Stimulated activated naive CD4-positive, alpha-beta T cell treated with Interleukin-2 at 50 U/mL for 16 hours (primary cell): ENCODE results near the gene PIM3.

Source experiments
- DNase-seq: peaks from one replicate; lab custom pipeline; 2025; lab: John Stamatoyannopoulos, UW

The PIM3 gene

GRCh38 chr22:49928185-49928495 lies 32.4 kb upstream of the PIM3 start:
- no peak for DNase-seq

DNA sequence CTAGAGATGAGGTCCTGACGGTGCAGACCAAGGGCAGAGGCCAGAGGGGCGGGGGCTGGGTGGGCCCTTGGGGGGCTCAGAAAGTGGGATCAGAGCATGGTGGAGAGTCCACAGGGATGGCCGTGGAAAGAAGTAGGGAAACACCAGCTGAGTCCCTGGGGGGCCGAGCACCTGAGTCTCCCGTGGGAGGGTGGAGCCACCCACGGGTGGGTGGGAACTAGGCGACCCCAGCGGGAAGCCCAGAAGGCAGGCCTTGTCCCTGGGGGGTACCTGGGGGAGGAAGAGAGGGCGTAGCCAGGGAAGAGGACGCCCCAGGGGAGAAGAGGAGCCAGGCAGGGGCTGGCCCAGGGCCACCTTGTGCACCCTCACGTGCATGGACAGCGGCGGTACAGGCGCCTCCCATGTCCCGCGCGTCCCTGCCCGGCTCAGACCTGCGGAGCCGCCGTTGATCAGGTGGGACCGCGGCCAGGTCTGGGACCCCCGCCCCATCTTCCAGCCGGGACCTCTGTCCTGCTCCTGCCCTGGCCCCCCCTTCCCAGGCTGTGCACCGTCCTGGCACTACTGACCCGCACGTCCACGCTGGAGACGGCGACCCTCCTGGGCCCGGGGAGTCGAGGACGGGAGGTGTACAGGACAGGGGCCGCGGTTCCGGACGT lies 31.9 kb upstream of the PIM3 start:
- no peak for DNase-seq

DNA sequence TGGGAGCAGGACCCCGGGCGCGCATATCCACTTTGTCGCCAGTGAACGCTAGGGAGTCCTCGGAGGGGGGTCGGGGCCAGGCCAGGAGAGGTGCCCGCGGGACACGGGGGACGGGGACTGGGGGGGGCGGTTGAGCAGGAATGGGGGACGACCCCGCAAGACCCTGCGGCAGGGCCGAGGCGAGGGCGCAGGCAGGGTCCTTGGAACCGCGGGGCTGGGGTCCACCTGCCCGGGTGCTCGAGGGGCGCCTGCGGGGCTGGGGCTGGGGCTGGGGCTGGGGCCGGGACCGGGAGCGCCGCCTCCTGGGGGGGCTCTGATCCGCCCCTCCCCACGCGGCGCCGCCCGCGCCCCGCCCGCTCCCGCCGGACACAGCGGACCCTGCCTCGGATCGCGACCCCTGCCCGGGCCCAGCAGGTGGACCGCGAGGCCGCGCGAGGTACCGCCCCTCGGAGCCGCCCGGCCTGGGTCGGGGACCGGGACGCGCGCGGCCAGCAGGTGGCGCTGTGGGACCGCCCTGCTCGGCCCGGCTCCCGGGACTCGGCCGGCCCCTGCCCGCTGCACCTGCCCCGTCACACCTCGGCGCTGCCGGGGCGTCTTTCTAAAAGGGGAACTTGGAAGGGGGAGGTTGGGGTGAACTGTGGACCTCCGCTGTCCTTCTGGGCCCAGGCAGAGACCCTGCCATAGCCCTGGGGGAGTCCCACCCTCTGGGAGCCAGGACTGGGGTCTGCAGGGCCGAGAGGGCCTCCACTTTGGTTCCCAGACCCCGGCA lies 31.2 kb upstream of the PIM3 start:
- DNase-seq, result peak; percentile 58

DNA sequence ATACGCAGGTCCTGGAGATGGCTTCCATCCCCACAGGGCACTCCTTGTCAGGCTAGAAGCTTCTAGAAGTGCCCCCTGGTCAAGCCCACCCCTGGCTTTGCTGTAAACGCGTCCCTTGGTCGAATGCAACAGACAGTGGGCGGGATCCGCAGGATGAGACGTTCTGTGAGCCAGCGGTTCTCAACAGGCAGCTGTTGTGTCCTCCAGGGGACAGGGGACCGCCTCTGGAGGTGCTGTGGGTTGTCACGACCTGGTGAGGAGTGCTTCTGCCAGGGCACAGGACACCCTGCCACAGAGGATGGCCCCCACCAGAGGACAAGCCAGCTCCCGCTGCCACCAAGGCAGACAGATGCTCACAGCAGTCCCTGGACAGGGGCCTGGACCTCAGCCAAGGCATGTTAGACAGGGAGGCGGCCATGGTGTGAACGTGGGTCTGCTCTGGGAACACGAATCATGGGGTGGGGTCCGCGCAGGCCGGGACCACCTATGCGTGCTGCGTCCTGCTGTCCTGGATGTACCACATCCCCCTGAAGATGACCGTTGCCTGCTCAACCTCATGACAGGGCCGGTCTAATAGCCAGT lies 30.5 kb upstream of the PIM3 start:
- no peak for DNase-seq

DNA sequence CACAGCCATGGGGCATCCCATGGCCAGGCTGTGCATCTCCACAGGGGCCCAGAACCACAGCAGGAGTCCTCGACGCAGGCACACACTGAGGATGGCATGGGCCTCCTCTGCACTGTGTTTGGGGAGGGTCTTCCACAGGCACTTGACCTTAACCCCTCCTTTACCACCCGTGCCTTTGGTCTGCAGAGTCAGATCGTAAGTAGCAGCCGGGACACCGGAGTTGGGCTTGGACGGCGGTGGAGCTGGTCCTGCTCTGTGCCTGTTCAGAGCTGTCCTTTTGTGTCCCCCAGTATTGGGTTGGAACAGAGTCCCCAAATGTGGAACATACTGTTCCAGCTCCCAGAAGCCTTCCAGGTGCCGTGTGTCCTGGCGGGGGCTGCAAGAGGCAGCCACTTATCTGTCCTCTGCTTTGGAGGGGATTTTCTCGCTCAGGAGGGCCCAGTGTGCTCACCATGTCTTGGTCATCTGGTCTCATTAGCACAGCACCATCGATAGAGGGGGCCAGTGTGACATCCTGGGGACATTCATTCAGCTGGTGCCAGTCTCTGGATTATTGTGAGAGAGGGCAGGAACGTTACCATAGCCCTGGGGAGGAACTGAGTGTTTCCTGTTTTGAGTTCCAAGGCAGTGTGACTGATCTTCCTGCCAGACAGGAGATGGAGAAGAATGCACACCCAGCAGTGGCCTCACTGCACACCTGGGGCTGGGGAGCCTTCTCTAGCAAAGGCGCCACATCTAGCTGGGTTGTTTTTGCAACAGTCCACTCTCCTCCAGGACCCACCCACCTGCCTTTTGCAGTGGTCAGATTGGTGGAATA lies 29.8 kb upstream of the PIM3 start:
- peak; percentile 32 for DNase-seq

DNA sequence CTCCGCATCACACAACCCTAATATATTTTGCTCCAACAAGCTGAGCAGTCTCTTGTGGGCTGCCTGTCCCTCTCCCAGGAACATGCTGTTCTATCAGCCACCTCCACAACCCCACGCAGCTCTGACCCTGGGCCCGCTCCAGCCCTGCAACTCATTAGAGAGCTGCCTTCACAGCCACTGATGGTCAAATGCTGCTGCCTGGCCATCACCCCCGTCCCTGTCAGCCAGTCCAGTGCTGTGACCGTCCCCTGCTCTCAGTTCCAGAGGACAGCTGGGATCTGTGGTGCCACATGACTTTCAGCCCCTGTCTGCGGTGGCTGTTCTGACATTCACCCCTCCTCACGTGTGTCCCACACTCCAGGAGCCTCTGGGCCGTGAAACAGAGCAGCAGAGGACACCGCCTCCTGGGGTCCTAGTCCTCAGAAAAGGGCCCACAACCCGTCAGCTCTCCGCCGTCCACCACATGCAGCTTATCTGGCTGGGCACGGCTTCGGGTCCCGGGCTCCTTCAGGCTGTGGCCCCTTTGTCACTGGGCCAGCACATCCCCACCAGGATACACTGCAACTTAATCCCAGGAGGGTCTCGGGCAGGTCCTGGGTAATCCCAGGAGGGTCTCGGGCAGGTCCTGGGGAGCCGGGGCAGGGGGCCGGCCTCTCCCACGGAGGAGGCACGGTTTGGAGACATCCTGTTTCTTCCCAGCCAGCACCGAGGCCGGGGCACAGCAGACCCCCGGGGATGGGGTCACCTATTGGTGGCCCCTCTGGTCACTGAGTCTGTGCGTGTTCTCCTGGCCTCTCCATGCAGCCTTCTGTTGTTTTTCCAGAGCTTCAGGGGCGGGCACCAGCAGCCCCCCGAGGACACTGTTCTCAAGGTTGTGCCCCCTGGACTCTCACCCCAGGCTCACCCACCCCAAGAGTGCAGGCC lies 27.1 kb upstream of the PIM3 start:
- no peak for DNase-seq

DNA sequence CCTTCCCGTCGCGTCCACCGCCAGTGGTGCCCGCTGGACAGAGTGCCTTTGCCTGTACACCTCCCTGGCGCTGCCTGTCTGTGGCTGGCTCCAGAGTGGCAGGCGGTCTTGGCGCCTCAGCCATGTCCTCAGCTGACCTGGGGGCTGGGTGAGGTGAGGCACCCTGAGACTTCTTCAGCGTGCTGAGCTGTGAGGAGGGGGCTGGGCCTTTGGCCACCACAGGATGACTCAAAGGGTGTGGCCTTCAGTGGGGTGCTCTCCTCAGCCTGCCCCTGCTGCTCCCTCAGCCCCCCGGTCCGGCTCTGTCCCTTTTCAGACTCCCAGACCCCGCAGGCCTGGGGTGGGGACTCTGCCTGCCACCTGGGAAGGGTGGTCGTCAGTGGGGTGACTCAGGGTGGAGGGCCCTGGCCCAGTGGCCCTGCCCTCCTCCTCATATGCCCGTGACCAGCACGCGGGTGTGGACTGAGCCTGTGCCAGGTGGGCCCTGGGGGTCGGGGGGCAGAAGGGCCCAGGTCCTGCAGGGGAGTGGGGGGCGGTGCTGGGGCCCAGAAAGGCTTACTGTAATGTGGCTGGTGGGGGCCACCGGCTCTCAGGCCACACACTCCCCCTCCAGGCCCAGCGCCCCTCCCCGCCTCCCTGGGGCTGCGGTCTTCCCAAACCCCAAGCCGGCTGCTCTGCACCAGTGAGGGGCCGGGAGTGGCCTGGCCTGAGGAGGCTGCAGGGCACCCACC lies 26.2 kb upstream of the PIM3 start:
- DNase-seq, result peak; percentile 20

DNA sequence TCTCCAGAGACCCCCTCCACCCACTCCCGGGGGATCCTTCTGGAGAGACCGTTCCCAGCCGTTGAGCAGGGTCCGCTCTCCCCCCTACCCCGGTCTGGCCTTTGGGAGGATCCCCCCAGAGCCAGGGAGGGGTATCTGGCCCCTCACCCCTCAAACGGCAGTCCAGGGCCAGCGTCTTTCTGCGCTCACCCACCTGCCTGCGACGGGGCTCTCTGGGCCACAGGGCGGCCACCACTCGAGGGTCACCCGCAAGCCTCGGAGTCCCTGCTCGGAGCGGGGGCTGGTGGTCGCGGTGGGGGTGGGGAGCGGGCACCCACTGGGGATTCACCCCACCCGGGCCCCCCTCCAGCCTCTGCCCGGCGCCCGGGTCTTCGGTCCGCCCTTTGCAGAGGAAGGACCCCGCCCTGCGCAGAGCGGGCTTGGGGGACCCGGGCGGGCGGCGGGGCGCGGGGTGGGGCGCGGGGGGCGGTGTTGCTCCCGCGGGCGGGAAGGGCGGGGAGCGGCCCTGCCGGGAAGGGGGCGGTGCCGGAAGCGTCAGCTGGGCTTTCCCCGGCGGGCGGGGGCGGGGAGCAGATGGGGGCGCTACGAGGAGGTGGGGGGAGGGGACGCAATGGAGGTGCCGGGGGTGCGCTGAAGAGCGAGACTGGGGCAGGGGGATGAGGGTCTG lies 25.5 kb upstream of the PIM3 start:
- peak; percentile 85 for DNase-seq

GRCh38 chr22:49935561-49935960 lies 25.0 kb upstream of the PIM3 start:
- DNase-seq, result peak; percentile 62

DNA sequence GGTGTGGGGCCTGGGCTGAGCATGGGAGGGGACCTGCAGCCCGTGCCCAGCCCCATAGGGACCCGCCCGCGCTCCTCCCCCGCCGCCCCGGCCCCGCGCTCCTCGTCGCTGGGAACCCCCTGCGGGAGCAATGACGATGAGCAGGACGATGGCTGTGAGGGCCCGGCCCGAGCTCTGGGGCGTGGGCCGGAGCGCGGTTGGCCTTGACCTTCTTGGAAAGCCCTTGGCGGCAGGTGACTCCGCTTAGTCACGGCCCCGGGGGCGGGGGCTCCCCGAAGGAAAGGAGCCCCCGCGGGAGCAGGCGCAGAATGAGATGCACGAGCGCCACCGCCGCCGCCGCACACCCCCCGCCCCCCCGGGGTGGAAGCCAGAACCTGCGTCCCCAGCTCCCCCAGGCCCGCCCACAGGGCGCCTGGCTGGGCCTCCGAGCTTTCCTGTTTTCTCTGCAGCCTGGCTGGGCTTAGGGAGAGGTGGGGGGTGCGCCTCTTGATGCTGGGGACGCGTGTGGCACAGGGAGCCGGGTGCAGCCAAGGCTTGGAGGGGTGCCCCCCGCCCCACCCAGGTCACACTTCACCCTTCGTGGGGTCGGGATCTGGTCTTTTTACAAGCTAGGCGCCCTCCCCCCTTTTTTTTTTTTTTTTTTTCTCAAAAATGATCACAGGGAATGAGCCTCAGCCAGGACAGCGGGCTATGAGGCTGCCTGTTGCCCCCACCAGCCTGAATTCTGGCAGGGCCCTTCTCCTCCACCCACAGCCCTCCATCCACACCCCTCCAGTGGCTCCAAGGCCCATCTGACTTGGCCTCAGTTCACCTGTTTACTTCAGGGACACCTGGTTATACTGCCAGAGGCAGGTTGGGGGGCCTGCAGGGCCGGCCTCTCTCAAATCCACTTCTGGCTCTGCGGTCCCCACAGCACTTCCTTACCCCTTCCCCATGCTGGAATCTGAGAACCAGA lies 24.3 kb upstream of the PIM3 start:
- DNase-seq, result peak; percentile 97

- no peak for DNase-seq
Measured at GRCh38 chr22:49936973-49937757, 23.4 kb upstream of the PIM3 start.

DNA sequence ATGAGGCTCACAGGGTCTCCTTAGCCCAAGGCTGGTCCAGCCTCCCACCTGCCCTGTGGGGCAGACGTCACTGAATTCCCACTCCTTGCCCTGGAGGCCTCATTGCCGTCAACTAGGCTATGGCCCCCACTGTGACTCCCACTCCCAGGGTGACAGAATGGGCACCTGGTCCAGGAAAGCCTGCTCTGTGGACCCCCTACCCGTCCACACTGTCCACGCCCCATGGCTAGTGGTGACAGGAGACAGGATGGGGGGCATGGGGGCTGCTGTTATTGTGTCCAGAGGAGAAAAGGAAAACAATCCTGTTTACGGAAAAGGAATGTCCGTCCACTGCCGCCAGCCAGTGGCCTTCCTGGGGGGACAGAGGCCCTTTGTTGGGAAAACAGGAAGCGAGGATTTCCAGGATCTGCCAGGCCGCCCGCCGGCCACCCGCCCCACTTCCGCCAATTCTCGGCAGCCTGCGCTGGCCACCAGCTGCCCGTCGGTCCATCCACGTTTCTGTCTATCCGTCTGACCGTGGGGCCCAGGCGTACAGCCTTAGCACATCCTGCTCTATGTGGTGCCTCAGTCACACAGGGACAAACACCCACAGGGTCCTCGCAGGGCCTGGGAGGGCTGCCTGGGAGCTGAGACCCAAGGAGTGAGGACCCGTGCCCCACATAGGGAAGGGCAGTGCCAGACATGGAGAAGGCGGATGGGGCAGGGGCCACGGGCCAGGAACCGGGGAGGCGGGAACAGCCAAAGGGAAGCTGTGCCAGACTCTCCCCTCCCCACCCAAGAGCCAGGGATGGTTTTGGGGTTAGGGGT lies 22.6 kb upstream of the PIM3 start:
- no peak for DNase-seq

GRCh38 chr22:49938565-49939136 lies 21.9 kb upstream of the PIM3 start:
- DNase-seq, result no peak

DNA sequence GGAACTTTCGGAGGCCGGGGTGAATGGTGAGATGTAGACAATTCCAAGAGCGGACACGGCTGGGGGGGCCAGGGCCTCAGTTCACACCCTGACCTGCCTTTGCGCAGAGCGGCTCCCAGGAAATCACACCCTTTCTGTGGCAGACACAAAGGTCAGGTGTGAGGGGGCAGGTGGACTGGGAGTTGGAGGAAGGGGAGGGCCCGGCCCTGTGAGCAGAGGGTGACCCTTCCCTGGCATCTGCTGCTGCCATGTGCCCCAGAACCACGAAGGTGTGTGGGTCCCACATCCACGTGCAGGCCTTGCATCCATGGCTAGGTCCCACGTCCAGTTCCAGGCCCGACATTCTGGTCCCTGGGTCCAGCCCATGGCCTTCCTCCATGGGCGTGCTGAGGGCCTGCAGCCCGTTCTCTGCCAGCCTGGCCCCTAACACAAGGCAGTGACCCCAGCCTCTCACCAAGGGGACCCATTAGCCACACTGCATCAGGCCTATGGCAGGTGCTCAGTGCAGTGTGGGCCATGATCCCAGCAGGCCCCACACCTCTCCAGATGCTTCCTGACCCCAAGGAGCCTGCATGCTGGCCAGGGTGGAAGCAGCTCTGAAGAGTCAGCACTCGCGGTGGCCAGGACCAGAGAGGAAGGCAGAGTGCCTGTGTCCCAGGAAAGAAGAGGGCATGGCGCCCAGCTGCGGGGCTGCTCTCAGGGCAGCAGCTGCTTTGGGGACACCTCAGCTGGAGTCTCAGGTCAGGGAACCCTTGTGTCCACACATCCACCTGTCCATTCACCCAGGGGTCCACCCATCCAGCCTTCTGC lies 18.9 kb upstream of the PIM3 start:
- no peak for DNase-seq

- DNase-seq, result no peak
Measured at GRCh38 chr22:49942565-49943404, 17.8 kb upstream of the PIM3 start.
